ENCODE measurements around the gene BRCA2.

Gene BRCA2

DNA sequence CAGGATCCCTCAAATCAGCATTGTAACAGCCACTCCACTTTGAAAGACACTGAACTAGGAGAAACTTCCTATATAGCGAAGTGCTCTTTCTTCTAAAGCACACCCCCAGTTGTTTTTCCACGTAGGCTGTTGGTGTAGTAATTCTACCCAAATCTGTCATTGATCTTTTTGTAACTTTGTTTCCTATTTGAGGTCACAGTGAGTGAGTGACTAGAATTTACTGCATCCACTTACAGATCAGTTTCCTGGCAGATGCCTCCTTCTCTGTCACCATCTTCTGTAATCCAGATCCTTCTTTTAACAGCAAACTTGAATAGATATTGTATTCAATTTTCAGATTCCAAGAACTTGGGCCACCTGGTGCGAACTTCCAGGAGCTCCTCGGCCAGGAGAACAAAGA, 15.4 kb upstream of the BRCA2 start:
- DNase-seq (ENCODE audit: low read depth) = no peak
- H3K4me3 ChIP-seq (ENCODE audit: low read depth, low read length) = no peak overlapping the region
- TF ChIP-seq CTCF (IDR thresholded peaks at IDR 0.05; ENCODE audit: control insufficient read depth, extremely low read depth, insufficient read depth) = no peak

- TF ChIP-seq CTCF (IDR thresholded peaks at IDR 0.05; ENCODE audit: control insufficient read depth, extremely low read depth, insufficient read depth) = no peak
- DNase-seq (ENCODE audit: low read depth) = no peak
- no peak overlapping the region for H3K4me3 ChIP-seq (ENCODE audit: low read depth, low read length)
Observed at GRCh38 chr13:32300406-32300805, 14.9 kb upstream of the BRCA2 start.

GRCh38 chr13:32300920-32301319, 14.4 kb upstream of the BRCA2 start:
- no peak for TF ChIP-seq CTCF (IDR thresholded peaks at IDR 0.05; ENCODE audit: control insufficient read depth, extremely low read depth, insufficient read depth)
- DNase-seq (ENCODE audit: low read depth) = no peak
- no peak overlapping the region for H3K4me3 ChIP-seq (ENCODE audit: low read depth, low read length)

DNA sequence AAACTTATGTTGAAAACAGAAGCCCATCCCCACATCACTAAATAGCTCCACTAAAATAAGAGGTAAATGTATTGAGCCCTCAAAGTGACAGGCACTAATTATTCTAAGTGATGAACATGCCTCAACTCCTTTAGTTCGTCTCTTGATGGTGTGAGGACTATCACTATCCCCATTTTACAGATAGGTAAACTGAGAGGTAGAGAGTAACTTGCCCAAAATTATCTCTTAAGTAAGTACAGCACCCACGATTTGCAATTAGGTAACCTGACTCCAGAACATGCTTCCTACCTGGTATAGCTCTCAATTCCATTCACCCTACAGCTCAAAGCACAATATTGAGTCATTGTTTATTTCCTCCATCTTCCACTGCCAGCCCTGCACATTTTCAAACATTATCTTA, 12.8 kb upstream of the BRCA2 start:
- no peak for DNase-seq (ENCODE audit: low read depth)
- H3K4me3 ChIP-seq (ENCODE audit: low read depth, low read length) = no peak overlapping the region
- no peak for TF ChIP-seq CTCF (IDR thresholded peaks at IDR 0.05; ENCODE audit: control insufficient read depth, extremely low read depth, insufficient read depth)

DNA sequence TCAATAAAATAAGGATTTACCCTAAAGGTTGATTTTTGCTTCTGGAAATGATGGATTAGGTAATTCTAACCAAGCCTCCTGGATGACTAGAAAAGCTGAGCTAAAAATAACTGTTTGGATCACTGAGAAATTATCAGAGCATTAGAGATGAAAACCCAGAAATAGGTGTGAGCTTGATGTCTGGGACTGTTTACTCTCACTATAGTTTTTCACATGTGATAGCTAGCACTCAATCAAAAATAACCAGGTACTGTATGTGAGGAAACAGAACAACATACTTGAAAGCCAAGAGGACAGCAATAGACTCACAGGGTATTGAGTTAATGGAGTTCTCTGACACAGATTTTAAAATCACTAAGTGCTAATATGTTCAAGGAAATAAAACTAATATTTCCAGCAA, 9.7 kb upstream of the BRCA2 start:
- H3K4me3 ChIP-seq (ENCODE audit: low read depth, low read length) = no peak overlapping the region
- no peak for TF ChIP-seq CTCF (IDR thresholded peaks at IDR 0.05; ENCODE audit: control insufficient read depth, extremely low read depth, insufficient read depth)
- DNase-seq (ENCODE audit: low read depth) = no peak

GRCh38 chr13:32309312-32310133, 5.8 kb upstream of the BRCA2 start:
- no peak for DNase-seq (ENCODE audit: low read depth)
- no peak overlapping the region for H3K4me3 ChIP-seq (ENCODE audit: low read depth, low read length)
- no peak for TF ChIP-seq CTCF (IDR thresholded peaks at IDR 0.05; ENCODE audit: control insufficient read depth, extremely low read depth, insufficient read depth)
